Measurements from ENCODE around the gene PLEKHG5.
"Not testable (repeated sequence)": the region's sequence is repeated elsewhere in the genome, so short reads cannot be mapped to it uniquely, and the experiment has no call there.

The PLEKHG5 gene

DNA sequence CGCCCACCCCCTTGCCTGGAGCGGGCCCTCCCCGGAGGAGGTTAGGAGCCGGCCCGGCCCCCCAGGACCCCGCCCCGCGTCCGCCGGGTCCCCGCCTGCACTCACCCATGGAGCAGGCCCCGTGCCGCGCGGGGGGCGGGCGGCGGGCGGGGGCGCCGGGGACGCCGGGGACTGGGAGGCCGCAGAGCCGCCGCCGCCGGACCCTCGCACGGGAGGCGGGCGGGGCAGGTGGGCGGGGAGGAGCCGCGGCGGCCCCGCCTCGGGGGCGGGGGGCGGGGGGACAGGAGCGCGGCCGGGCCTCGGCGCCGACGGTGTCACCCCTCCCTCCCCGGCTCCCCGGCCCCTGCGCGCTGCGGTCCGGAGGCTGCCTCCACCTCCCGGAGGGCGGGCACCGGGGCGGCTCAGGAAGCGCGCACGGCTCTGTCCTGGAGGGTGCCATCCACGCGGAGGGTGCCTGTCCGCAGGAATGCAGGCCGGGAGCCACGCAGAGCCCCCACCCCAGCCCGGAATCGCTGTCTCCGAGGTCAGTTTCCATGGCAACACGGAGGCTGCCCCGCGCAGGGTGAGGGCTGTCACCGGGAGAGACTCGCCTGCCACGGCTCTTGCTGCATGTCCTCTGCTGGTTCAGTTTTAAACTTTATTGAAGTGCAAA is 5.9 kb upstream of the PLEKHG5 start:
- DNase-seq (ENCODE audit: insufficient read length, low spot score) (no peak), FAIRE-seq (no peak)

DNA sequence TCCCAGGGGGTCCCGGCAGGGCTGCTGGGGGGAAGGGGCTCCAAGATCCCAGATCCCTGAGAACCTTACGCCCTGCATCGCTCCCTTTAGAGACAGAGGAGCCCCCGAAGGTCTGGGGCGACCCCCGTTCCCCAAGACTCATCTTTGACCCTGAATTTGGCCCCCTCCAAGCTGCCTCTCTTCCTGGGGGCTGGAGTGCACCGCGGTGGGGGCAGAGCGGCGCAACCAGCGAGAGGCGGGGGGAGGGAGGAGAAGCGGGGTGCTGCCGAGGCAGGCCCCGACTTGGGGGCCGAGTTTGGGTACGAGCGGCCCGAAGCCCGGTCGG is 5.4 kb upstream of the PLEKHG5 start:
- FAIRE-seq (no peak), DNase-seq (ENCODE audit: insufficient read length, low spot score) (no peak)

DNA sequence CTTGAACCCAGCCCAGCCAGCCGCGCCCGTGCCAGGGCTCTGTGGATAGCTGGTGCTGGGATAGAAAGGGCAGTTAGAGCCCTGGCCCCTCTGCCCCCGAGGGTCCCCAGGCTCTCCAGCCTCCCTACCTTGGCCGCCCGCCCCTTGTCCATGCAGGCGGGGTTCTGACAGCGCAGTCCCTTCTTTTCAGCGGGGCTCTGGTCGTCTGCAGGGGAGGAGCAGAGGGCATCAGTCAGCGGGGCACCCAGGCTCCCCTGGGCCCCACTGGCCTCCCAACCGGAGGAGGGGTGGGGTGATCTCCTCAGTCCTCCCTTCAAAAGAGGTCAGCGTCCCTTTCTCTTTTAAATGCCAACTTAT is 4.9 kb upstream of the PLEKHG5 start:
- DNase-seq (ENCODE audit: insufficient read length, low spot score) (no peak), FAIRE-seq (no peak)

DNA sequence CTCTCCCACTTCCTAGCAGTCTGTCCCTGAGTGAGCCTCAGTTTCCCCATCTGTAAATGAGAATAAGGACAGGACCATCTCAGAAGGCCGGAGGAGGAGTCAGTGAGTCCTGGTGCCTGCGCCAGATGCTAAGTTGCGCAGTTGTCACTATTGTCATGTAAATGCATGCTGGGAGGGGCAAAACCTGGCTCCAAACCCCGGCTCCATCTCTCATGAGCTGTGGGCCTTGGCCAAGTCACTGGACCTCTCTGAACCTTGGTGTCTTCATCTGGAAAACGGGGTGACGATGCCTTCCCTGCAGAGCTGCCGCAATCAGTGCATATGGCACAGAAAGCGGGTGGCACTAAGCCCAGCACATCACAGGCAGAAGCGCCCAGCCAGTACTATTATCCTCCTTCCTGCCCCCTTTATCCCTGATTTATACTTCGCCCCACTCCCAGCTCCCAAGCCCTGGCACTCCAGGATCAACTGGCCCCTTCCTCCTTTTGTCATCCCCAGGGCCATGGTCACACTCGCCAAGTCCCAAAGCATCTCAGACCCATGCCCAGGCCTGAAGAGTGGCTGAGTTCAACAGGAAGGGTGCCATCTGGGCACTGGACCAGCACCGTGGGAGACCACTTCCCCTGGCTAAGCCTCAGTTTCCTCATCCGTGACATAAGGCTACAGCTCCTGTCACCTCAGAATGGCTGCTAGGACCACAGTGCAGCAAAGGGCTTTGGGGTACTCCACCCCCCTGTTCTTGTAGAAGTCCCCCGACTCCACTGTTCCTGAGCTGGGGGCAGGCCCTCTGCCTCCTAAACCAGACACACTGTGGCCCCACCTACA is 4.3 kb upstream of the PLEKHG5 start:
- FAIRE-seq: no peak

DNA sequence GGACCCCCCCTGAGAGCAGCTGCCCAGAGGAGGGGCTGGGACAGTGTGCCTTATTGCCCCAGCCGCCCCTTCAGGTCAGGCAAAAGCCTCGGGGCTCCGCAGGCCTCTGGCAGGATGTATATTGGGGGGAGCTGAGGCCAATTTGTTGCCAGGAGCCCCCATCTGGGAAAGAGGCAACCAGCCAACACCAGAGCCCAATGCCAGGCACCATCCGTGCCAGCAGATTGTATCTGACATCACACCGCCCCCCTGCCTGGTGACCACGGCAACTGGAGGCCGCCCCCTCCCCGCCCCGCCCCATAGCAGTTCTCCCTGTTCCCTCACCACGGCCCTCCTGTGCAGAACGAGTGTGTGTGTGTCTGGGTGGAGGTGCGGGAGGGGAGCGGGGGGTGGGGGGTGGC is 3.6 kb upstream of the PLEKHG5 start:
- no peak for DNase-seq (ENCODE audit: insufficient read length, low spot score)
- no peak for FAIRE-seq

More for the DNA sequence above, 4.3 kb upstream of the PLEKHG5 start:
- DNase-seq (ENCODE audit: insufficient read length, low spot score): no peak

DNA sequence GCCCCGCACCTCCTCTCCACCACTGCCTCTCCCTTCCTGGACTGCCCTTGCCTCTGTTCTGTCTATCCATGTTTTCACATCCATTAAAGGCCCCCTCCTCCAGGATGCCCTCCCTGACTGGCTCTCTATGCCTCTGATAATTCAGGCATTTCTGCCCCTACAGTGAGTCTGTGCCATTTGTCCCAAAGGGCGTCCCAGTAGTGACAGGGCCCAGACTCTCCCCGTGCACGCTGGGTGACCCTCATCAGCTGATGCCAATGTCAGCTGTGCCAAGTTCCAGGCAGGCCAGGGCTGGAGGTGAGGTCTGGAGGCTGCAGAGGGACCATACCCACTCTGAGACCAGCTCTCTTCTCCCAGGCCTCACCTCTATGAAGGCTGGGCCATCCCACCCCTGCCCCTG is 3.2 kb upstream of the PLEKHG5 start:
- FAIRE-seq: no peak
- no peak for DNase-seq (ENCODE audit: insufficient read length, low spot score)

DNA sequence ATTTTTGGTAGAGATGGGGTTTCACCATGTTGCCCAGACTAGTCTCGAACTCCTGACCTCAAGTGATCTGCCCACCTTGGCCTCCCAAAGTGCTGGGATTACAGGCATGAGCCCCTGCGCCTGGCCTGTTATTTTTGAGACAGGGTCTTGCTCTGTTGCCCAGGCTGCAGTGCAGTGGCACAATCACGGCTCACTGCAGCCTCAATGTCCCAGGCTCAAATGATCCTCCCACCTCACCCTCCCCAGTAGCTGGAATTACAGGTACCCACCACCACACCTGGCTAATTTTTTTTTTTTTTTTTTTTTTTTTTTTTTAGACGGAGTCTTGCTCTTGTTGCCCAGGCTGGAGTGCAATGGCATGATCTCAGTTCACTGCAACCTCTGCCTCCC is 2.4 kb upstream of the PLEKHG5 start:
- DNase-seq (ENCODE audit: insufficient read length, low spot score); FAIRE-seq: not testable (repeated sequence)

DNA sequence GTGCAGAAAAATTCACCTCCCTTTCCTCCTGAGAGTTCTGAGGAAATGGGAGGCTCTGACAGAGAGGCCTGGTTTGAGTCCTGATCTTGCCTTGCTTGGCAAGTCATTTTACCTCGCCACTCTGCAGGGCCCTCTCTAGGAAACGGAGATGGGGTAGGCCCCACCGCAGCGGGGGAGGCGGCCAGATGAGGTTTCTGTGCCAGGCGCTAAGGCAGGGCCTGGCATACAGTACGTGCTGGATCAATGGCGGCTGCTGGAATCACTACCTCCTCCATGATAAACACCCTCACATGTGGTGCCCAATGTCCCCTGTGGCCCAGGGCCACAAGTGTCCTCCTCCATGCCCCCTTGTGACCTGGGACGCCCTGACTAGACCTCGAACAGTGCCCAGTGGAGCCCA is 499 bp upstream of the PLEKHG5 start:
- FAIRE-seq: no peak
- DNase-seq (ENCODE audit: insufficient read length, low spot score): no peak

DNA sequence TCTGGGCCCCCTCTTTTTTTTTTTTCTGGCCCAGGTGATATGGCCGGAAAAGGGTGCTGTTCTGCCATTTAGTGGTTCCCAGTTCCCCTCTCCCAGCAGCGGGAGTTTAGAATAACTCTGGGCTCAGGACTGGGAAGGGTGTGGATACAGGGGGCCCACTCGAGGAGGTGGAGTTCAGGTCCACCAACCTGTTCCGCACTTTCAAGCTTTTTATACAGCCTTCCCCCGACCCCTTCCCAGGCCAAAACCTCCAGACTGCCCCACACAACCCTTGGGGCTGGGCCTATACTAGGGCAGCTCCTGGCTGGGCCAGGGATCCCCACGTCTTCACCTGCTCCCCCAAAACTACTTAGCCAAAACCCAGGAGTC is 402 bp downstream of the PLEKHG5 start:
- no peak for FAIRE-seq
- no peak for DNase-seq (ENCODE audit: insufficient read length, low spot score)

DNA sequence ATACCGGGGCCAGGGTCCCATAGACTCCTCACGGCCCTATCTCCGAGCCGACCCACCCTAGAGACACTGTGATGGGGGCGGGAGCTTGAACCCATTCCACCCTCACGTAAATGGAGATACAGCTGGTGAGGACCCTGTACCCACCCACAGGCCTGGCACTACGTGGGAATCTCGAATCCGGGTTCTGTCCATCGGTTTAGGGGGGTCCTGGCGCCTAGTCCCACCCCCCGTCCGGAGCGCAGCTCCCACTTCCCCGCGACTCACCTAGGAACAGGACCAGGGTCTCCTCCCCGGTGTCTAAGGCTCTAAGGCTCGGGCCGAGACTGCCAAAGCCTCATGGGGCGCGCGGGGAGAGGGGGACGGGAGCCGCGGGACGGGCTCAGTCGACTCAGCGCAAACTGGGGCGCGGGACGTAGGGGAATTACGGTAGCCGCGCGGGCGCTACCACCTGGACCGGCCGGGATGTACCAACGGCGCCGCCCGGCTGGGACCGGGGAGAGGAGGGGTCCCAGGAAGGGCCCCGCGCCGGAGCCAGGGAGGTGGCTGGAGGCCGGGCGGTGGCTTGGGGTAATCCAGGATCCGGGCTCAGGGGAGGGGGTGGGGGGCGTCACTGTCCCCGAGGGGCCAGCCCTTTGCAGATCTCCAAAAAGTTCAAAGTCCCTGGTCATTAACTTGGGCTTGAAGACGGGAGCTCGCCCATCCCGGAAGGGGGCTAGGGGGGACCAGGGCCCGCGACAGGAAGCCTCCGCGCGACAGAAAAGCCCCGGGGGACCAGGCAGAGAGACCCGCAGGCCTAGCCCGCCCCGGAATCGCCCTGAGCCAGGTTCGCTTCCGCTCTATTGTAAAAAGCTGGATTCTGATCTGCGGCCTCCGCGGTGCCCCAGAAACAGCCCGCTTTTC is 1.0 kb downstream of the PLEKHG5 start:
- DNase-seq (ENCODE audit: insufficient read length, low spot score) (peak; percentile 90), FAIRE-seq (peak; percentile 52)

DNA sequence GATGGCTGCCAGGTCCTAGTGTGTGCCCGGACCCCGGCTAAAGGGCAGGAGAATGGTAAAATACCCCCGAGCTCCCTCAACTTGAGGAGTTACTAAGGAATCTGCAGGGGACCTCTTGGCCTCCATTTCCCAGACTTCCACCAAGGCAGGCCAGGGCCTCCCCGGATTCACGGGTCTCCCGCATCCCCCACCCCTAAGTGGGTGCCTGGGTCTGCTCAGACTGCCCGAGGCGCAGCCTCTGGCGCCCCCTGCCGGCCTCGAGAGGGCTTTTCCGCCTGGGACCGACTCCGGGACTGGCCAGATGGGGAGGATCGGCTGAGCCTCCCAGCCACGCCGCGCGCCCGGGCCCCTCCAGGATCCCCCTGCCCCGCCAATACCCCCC is 1.7 kb downstream of the PLEKHG5 start:
- peak; percentile 87 for FAIRE-seq

DNA sequence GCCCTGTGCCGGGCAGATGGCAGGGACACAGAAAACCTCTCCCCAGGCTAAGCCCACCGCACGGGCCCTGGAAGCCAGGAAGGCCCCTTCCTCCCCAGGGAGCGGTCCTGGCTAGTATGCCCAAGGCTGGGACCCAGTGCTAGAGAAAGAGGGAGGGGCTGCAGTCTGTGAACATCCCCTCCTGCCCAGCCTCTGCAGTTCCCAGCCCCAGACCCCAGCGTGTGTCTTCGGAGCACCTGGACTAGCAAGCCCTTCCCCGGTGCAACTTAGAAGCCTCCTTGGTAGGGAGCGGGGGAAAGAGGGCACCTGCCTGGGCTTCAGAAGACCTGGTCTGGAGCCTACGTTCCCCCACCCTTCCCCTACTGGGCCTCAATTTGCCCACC is 2.1 kb downstream of the PLEKHG5 start:
- DNase-seq (ENCODE audit: insufficient read length, low spot score) (no peak), FAIRE-seq (no peak)

More for the DNA sequence above, 1.7 kb downstream of the PLEKHG5 start:
- DNase-seq (ENCODE audit: insufficient read length, low spot score): peak; percentile 99

DNA sequence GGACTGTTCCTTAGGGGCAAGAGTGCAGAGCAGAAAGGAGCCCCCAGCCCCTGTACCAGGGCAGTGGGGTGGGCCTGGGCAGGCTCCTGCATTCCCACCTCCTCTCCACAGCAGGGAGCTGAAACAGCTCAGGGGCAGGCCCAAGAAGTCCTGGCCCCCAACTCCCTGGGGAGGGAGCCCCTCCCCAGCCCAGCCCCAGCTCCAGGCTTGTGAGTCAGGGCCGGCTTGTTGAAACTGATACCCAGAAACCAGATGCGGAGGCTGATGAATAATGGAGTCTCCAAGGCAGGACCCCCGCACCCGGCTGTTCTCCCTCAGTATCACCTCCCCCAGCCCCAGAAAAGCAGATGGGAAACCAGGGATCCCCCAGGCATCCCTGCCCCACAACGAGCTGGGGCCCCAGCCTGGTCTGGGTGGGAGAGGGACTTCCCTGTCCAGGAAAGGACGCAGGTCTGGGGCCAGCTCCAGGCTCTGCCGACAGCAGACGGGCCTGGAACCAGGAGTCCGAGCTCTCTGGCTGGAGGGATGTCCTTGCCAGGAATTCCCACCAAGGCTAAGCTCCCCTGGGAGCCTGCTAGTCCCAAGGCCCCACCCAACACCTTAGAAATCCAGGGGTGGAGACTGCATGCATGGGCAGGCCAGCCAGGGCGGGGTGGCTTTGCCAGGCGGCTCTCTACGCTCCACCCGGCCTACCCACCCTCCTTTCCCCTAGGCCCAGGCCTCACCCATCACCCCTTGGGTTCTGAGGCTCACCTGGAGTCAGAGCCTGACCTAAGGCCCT is 2.7 kb downstream of the PLEKHG5 start:
- FAIRE-seq (no peak), DNase-seq (ENCODE audit: insufficient read length, low spot score) (no peak)

DNA sequence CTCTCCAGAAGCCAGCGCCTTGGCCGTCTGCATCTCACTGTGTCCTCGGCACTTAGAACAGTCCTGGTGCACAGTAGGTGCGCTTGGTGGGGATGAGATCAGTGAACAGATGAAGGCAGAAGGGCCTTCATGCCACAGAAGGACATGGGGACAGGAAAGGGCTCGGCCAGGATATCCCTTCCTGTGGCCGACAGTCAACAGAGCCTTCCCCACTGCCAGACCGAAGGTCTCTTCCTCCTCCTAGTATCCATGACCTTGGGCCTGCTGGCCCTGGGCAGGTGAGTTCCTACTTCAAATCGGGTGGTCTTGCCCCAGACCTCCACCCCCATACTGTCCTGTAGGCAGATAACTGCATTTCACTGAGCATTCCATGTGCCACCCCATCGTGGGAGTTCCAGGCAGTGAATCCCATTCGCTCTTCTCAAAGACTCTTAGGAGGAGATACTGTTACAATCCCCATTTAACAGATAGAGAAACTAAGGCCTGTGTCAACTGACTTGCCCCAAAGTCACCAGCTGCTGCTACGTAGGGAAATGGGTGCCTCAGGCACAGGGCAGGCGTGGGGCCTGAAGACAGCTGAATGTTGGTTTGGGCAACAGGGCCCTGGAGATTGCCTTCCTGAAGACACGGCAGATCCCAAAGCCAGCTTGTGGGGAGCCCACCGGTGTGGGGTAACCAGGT is 3.5 kb downstream of the PLEKHG5 start:
- DNase-seq (ENCODE audit: insufficient read length, low spot score): no peak
- FAIRE-seq: no peak

DNA sequence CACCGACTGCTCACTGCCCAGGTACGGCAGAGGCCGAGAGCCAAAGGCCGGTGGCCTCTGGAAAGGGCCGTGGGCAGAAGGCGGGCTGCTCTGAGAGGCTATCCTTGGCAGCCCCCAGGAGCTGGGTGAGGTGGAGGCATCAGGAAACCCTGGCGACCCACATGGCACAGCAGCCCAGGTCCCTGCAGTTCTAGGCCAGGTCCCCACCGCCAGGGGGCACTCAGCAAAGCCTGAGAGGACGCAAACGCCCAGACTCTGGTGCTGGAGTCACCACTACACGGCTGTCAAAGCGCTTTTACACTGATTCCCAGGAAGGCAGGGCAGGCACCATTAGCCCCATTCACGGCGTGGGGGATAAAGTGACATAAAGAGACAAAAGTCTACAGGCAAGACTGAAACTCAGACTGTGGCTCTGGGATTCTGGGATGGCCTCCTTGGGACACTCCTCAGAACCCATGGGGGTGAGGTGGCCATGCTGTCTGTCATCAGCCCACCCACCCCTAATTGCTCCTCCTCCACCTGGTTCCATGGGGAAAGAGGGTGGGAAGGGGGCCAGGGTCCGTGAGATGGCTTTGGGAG is 4.9 kb downstream of the PLEKHG5 start:
- no peak for FAIRE-seq
- peak; percentile 93 for DNase-seq (ENCODE audit: insufficient read length, low spot score)

DNA sequence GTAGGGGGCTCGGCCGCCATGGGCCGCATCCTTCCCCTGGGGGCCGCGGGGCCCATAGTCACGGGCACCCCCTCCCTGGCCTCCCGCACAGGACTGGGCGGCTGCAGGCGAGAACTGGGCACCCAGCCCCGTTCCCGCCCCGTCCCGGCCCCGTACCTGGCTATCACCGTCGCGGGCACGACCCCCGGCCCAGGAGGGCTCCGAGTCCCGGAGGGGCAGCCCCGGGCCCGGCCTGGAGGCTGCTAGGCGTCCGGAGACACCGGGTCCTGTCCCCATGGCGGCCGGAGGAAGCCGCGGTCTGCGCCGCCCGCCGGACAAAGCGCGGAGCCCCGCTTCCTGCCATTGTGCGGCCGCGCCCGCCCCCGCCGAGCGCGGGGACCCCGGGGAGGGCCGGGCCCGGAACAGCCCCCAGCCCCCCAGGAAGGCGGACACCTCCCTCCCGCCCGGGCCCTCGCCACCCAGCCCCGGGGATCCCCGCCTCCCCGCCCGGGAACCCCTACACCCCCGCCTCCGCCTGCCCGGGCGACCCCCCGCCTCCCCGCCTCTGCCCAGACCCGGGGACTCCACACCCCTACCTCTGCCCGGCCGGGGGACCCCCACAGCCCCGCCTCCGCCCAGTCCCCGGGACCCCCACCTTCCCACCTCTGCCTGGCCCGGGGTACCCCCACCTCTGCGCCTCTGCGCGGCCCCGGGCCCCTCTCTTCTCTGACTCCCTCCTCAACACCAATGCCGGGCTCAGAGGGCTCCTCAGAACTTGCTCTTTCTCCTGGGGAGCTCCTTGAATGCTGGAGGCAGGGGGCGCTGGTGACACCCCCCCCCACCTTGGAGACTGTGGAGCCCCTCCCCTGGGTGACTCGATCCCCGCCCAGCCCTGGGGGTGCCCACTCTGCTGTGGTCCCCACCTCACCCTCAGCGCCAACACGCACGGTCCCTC is 6.0 kb downstream of the PLEKHG5 start:
- DNase-seq (ENCODE audit: insufficient read length, low spot score) (no peak), FAIRE-seq (no peak)

DNA sequence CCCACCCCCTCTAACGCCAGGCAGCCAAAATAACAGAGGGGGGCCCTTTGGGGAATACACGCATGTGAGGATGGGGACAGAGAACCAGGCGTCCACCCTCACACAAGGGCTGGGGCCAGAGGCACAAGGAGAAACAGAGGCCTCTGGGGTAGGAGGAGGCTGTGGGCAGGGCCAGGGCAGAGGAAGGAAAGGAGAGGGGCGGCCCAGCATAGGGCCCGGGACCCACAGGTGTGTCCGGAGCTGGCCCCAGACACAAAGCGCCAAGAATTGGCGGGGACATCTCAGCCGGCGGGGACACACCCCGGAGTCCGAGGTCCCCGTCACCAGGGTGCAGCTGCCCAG is 6.7 kb downstream of the PLEKHG5 start:
- DNase-seq (ENCODE audit: insufficient read length, low spot score): no peak
- no peak for FAIRE-seq

DNA sequence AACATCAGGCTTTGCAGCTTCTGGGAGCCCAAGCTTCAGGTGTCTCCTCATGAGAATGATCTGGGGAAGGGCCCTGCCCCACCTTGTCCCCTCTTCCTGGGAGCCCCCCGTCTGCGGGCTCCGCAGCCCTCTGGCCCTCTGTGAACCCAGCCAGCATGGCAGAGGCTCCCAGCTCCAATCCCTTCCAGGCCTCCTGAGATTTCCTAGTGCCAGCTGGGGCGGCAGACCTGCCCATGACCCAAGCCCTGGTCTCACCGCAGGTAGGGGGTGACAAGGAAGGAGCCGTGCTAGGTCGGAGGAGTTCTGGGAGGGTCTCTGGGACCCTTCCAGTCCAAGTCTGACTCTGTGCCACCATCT is 7.7 kb downstream of the PLEKHG5 start:
- DNase-seq (ENCODE audit: insufficient read length, low spot score): no peak
- no peak for FAIRE-seq
